DND-41 (cell line): ENCODE results near the gene C11orf21.

Experiments used
- ATAC-seq: fragments of 200-7000 bp; cut with Tn5 transposase; 3 replicates; pipeline ENCODE4 v1.9.1; 2021; ENCODE audit warnings: low read depth; ENCODE audit not compliant: insufficient read depth
- DNase-seq: peaks from one replicate; pipeline ENCODE4 v3.0.0-alpha.2; 2020
- H2AFZ ChIP-seq: 2 replicates; pipeline ENCODE4 v1.6.0; 2012; ENCODE audit warnings: low read depth, low read length
- H3K27ac ChIP-seq: 2 replicates; pipeline ENCODE4 v1.5.1; 2012; ENCODE audit warnings: low read length, inconsistent platforms
- H3K27me3 ChIP-seq: fragments of 200-600 bp; sonication (generic); 2 replicates; pipeline ENCODE4 v1.6.0; 2012; ENCODE audit warnings: low read length, mild to moderate bottlenecking, inconsistent platforms; ENCODE audit not compliant: insufficient read depth, poor library complexity
- H3K36me3 ChIP-seq: 2 replicates; pipeline ENCODE4 v1.5.1; 2012; ENCODE audit warnings: low read length, inconsistent platforms; ENCODE audit not compliant: insufficient read depth
- H3K4me1 ChIP-seq: 2 replicates; pipeline ENCODE4 v1.5.1; 2012; ENCODE audit warnings: mild to moderate bottlenecking, low read length; ENCODE audit not compliant: insufficient read depth
- H3K4me2 ChIP-seq: 2 replicates; pipeline ENCODE4 v1.6.0; 2012; ENCODE audit warnings: mild to moderate bottlenecking, moderate library complexity, low read length, inconsistent platforms; ENCODE audit not compliant: insufficient read depth
- H3K4me3 ChIP-seq, 2 experiments: fragments of 200-600 bp in 1 of 2; shearing (Covaris generic) in 1 of 2; 2 replicates each; pipeline ENCODE4 v1.5.1; 2012 to 2016; ENCODE audit warnings: inconsistent platforms in 2 of 2, low read length in 2 of 2, mild to moderate bottlenecking in 2 of 2, low read depth in 1 of 2, moderate library complexity in 1 of 2
- H3K79me2 ChIP-seq: 2 replicates; pipeline ENCODE4 v1.6.0; 2012; ENCODE audit warnings: low read length, inconsistent platforms; ENCODE audit not compliant: insufficient read depth
- H3K9ac ChIP-seq: 2 replicates; pipeline ENCODE4 v1.6.0; 2012; ENCODE audit warnings: low read depth, mild to moderate bottlenecking, inconsistent platforms, low read length, moderate library complexity
- H3K9me3 ChIP-seq: 2 replicates; pipeline ENCODE4 v1.5.1; 2012; ENCODE audit warnings: low read length, moderate library complexity, mild to moderate bottlenecking, inconsistent platforms; ENCODE audit not compliant: insufficient read depth, severe bottlenecking
- H4K20me1 ChIP-seq: 2 replicates; pipeline ENCODE4 v1.6.0; 2012; ENCODE audit warnings: low read length; ENCODE audit not compliant: insufficient read depth
- CTCF ChIP-seq: IDR thresholded peaks from 2 replicates; pipeline ENCODE4 v1.5.1; 2012; ENCODE audit warnings: borderline replicate concordance, low read length, moderate library complexity, mild to moderate bottlenecking; ENCODE audit not compliant: poor library complexity, severe bottlenecking; ENCODE audit errors: extremely low read depth
- EZH2 ChIP-seq: IDR thresholded peaks from 3 replicates; pipeline ENCODE4 v1.6.1; 2012; ENCODE audit warnings: borderline replicate concordance, low read depth, mild to moderate bottlenecking, moderate library complexity, low read length, inconsistent platforms; ENCODE audit not compliant: severe bottlenecking

C11orf21 gene

GRCh38 chr11:2331404-2331803, 29.7 kb upstream of the C11orf21 start:
- Histone ChIP-seq H3K4me1 (no peaks in the 10 kb centered on the region), H3K4me3 (no peak overlapping the region), H3K9ac (no peak overlapping the region), H3K9me3 (peaks cover 14% of the 10 kb centered on the region), H3K36me3 (no peaks in the 10 kb centered on the region), H3K79me2 (no peaks in the 10 kb centered on the region), H3K4me2 (no peak overlapping the region), H4K20me1 (no peaks in the 10 kb centered on the region), H3K27me3 (no peaks in the 10 kb centered on the region), H2AFZ (no peak overlapping the region), H3K27ac (no peak overlapping the region)
- TF ChIP-seq EZH2, result no peak
- no peak for TF ChIP-seq CTCF
- no peak for DNase-seq
- no peak for ATAC-seq

DNA sequence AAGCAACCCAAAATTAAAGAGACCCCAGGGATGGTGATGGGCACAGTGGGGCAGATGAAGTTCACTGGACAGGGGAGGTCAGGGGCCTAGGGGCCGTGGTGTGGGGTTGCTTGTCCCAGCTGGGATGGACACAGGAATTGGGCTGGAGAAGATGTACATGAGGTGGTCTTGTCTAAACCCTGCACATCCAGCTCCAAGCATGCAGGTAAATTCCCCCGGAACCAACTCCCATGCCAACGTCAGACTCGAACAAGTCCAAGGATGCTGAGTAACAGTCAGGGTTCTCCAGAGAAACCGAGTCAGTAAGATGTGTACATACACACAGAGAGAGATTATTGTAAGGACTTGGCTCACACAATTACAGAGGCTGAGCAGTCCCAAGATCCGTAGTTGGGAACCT, 29.0 kb upstream of the C11orf21 start:
- peaks cover 14% of the 10 kb centered on the region for H3K9me3 ChIP-seq
- H2AFZ ChIP-seq, result no peak overlapping the region
- TF ChIP-seq EZH2, result no peak
- H3K4me1 ChIP-seq, result no peaks in the 10 kb centered on the region
- H3K4me2 ChIP-seq, result no peak overlapping the region
- no peaks in the 10 kb centered on the region for H3K79me2 ChIP-seq
- DNase-seq (no peak), ATAC-seq (no peak)
- no peaks in the 10 kb centered on the region for H3K36me3 ChIP-seq
- H3K4me3 ChIP-seq, result no peak overlapping the region
- no peaks in the 10 kb centered on the region for H3K27me3 ChIP-seq
- no peaks in the 10 kb centered on the region for H4K20me1 ChIP-seq
- H3K27ac ChIP-seq, result no peak overlapping the region
- H3K9ac ChIP-seq, result no peak overlapping the region

DNA sequence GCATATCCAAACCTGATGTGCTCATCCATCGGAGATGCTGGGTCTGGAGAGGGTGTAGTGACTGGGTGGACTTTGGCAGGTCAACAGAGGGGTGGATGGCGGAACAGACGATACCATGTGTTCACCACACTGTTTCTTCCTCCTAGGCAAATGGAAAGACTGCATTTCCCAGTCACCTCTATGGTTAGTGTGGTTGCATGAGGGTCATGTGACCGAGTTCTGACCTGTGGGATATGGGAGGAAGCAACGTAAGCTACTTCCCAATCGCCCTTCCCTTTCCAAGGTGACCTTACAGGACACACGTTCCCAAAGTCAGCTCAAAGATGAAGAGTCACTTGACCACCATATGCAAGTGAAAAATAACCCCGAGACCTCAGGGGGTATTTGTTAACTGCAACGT, 27.8 kb upstream of the C11orf21 start:
- H3K4me3 ChIP-seq, result no peak overlapping the region
- H3K4me1 ChIP-seq, result no peaks in the 10 kb centered on the region
- ATAC-seq, result no peak
- H3K27me3 ChIP-seq, result no peaks in the 10 kb centered on the region
- H3K79me2 ChIP-seq, result no peaks in the 10 kb centered on the region
- no peak overlapping the region for H2AFZ ChIP-seq
- no peaks in the 10 kb centered on the region for H3K36me3 ChIP-seq
- no peak for TF ChIP-seq CTCF
- no peak for TF ChIP-seq EZH2
- no peak for DNase-seq
- no peak overlapping the region for H3K27ac ChIP-seq
- peaks cover 14% of the 10 kb centered on the region for H3K9me3 ChIP-seq
- no peaks in the 10 kb centered on the region for H4K20me1 ChIP-seq
- H3K4me2 ChIP-seq, result no peak overlapping the region
- H3K9ac ChIP-seq, result no peak overlapping the region

DNA sequence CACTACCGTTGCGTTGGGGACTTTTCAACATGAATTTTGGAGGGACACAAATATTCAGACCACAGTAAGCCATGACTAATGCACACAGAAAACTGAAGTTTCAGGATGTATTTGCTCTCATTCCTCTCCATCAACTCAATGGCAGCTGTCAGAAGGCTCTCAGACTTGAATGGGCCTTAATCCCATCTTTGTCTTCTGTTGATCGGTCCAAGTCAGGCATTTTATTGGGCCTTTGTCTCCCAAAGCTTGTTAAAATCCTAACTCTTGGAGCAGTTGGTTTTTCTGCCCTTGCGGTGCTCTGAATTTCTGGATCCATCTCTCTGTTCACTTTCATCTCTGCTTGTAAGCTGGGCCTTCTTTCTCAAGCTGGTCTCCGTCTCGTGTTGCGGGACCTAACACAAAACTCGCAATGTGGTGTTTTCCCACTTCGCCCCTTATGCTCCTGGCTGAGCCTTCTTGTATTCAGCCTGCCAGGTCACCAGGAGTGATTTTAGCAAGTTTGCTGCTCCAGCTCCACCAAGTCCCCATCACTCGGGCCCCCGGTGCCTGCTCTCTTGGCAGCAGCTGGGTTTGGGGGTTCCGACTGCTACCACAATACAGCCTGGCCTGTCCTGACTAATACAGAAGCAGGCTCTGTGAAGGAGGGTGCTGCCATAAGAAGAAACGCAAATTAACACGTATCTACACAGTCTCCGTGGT, 27.1 kb upstream of the C11orf21 start:
- no peak overlapping the region for H2AFZ ChIP-seq
- no peaks in the 10 kb centered on the region for H3K4me1 ChIP-seq
- H3K27me3 ChIP-seq, result no peaks in the 10 kb centered on the region
- H3K4me3 ChIP-seq, result no peak overlapping the region
- no peaks in the 10 kb centered on the region for H3K36me3 ChIP-seq
- H3K79me2 ChIP-seq, result no peaks in the 10 kb centered on the region
- H3K9me3 ChIP-seq, result peaks cover 14% of the 10 kb centered on the region
- no peak for TF ChIP-seq EZH2
- no peak for TF ChIP-seq CTCF
- no peak overlapping the region for H3K9ac ChIP-seq
- H4K20me1 ChIP-seq, result no peaks in the 10 kb centered on the region
- no peak for ATAC-seq
- no peak for DNase-seq
- no peak overlapping the region for H3K4me2 ChIP-seq
- no peak overlapping the region for H3K27ac ChIP-seq
